ENCODE results near the gene MUC21.
A peak's percentile ranks its signal among the peaks of the same experiment; 100 is the strongest.
"Not testable (repeated sequence)": the region's sequence is repeated elsewhere in the genome, so short reads cannot be mapped to it uniquely, and the experiment has no call there.

MUC21 gene

DNA sequence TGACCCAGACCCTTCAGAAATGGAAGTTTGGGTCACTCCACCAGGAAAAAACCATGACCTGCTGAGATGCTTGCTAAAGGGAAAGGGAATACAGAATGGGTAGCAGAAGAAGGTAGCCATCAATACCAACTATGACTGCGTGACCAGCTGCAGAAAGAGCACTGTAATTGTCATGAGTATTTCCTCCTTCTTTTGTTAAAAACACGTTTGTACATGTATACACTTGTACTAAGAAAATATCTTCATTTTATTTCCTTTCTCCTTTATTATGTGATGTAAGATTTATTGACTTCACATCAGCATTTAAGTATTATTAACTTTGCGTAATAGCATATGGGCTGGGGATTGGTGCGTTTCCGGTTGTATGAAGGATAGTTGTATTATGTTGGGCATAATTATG, 12.6 kb upstream of the MUC21 start:
- no peak for DNase-seq

- DNase-seq: no peak
Measured at GRCh38 chr6:30972816-30973215, 10.7 kb upstream of the MUC21 start.

DNA sequence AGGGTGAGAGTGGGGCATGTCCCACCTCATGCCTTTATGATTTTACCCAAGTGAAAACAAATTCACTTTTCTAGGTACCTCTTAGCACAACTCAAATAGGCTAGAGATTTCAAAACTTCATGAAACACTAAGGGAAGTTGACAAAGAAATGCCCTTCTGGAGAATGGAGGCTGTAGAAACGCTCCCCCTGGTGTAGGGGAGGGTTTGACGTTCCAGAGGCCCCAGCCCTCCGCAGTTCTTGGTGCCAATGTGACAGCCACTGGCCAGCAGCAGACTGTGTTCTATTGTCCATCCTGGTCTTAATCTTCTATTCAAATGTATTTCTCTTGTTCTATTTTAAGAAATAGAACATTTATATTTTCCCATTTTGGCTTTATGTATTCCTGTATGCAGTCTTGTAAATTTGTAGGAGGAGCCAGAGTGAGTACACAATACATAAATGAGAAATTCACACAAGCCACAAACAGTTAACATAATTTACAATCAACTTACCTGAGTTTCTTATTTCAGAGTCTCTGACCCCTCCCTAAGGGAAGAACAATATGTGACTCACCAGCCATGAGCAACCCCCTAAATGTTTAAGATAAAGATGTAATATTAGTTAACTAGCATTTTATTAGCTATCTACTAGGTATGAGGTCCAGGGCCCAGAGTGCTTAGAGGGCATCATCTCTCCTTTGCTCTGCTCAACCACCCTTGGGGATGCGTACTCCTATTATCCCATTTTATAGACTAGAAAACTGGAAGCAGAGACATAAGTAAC, 8.8 kb upstream of the MUC21 start:
- no peak for DNase-seq

GRCh38 chr6:30979141-30979540, 4.4 kb upstream of the MUC21 start:
- no peak for DNase-seq

GRCh38 chr6:30979690-30980089, 3.8 kb upstream of the MUC21 start:
- DNase-seq: no peak

GRCh38 chr6:30981942-30982772, 1.4 kb upstream of the MUC21 start:
- no peak for DNase-seq

DNA sequence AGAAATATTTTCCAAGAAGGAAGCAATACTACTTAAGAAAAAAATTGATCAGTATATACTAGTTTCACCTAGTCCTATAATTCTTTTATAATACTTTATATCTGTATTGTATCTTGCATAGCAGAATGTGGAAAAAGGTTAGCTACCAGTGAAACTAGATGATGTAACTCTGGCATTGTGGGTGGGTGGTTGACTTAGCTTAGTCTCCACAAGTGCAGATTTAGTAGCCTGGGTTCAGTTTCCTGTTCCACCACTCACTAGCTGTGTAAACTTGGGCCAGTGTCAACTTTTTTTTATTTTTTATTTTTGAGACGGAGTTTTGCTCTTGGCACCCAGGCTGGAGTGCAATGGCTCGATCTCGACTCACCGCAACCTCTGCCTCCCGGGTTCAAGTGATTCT, 2.0 kb downstream of the MUC21 start:
- DNase-seq: no peak

DNA sequence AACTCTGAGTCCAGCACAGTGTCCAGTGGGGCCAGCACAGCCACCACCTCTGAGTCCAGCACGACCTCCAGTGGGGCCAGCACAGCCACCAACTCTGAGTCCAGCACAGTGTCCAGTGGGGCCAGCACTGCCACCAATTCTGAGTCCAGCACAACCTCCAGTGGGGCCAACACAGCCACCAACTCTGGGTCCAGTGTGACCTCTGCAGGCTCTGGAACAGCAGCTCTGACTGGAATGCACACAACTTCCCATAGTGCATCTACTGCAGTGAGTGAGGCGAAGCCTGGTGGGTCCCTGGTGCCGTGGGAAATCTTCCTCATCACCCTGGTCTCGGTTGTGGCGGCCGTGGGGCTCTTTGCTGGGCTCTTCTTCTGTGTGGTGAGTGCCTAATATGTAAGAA, 3.8 kb downstream of the MUC21 start:
- DNase-seq: no peak

DNA sequence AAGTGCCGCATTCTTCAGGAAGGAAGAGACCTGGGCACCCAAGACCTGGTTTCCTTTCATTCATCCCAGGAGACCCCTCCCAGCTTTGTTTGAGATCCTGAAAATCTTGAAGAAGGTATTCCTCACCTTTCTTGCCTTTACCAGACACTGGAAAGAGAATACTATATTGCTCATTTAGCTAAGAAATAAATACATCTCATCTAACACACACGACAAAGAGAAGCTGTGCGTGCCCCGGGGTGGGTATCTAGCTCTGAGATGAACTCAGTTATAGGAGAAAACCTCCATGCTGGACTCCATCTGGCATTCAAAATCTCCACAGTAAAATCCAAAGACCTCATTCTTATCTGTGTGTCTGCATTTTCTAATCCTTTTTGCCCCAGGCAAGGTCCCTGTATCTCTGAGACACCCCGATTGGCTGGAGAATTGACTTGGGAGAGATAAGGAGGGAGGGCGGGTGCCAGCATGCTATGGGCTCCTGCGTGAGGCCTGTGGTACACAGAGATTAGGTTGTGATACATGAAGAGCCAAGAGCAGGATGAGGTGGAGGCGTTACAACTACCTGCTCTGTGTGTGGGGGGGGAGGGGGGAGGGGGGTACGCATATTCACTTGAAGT, 4.8 kb downstream of the MUC21 start:
- no peak for DNase-seq

- no peak for DNase-seq
Measured at GRCh38 chr6:30990422-30991086, 7.0 kb downstream of the MUC21 start.

GRCh38 chr6:30991891-30992290, 8.4 kb downstream of the MUC21 start:
- DNase-seq: no peak

DNA sequence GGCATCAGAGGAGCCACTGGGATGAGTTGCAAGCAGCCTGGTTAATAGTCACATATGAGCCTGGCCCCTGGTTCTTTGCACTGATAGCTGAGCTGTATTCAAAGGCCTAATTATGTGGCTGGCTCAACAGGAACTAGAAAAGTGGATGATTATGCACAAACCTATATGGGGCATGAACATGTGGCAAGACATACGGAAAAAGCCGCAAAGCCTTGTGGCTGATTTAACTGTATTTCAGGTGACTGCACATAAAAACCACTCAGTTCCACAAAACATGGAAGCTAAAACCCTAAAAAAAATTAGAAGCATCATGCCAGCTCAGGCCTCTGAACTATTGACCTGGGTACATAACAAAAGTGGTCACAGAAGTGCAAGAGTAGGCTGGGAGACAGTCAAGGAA, 13.8 kb downstream of the MUC21 start:
- no peak for DNase-seq

- DNase-seq: no peak
Measured at GRCh38 chr6:30998785-30999184, 15.3 kb downstream of the MUC21 start.

GRCh38 chr6:31000067-31000860, 16.7 kb downstream of the MUC21 start:
- not testable (repeated sequence) for DNase-seq

DNA sequence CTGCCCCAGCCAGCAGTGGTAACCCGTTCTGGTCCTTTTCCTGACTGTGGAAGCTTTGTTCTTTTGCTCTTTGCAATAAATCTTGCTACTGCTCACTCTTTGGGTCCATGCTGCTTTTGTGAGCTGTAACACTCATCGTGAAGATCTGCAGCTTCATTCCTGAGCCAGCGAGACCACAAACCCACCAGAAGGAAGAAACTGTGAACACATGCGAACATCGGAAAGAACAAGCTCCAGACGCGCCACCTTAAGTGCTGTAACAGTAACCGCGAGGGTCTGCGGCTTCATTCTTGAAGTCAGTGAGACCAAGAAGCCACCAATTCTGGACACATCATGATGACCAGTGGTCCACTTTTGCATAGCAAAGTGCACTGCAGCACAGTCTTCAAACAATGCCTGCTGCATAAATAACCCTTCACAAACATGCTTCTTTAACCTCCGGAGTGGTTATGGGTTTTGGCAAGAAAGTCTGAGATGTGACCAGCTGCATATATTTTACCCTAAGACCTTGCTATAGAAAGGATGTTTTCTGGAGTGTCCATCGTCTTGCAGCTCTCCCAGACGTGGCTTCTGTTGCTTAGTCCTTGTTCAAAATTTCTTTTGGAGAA, 17.9 kb downstream of the MUC21 start:
- no peak for DNase-seq

GRCh38 chr6:31002471-31002870, 19.0 kb downstream of the MUC21 start:
- DNase-seq: no peak

DNA sequence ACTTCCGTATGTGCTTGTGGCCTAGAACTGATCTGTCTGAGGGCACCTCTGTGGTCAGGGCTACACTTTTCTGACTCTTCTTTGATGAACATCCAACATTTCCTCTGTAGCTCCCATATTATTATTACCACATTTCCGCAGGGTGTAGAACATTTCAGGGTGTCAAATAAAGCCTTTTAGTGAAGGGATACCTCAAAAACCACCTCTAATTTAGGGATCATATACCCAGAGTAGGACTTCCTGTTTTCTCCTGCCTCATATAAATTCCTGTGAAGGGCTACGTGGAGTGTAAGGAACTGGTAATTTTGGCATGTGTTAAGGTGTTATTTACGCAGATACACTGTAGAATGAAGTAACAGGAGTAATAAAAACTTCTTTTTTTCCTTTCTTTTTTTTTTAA, 21.3 kb downstream of the MUC21 start:
- no peak for DNase-seq

DNA sequence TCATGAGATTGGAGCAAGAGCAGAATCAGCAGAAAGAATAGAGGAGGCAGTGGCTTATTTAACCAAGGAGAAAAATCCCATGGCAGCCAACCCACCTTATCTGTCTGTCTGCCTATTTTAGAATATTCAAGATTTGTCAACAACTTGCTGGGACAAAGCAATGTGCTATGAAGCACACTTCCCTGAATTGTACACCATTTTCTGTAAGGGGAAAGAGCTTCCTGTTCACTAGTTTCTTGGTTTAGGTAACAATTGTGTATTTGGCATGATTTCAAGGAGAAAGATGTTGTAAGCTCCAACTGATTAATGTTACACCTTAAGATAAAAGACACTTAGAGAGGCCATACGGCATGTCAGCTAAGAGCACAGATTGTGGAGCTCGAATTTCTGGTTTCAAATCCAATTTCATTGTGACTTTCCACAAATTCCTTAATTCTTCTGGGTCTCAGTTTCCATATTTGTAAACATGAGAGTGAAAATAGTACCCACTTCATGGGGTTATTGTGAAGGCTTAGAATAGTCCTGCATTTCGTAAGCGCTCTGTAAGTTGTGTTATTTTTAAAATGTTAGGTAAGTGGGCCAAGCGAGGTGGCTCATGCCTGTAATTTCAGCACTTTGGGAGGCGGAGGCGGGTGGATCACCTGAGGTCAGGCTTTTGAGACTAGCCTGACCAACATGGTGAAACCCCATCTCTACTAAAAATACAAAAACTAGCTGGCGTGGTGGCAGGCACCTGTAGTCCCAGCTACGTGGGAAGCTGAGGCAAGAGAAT, 21.9 kb downstream of the MUC21 start:
- no peak for DNase-seq

DNA sequence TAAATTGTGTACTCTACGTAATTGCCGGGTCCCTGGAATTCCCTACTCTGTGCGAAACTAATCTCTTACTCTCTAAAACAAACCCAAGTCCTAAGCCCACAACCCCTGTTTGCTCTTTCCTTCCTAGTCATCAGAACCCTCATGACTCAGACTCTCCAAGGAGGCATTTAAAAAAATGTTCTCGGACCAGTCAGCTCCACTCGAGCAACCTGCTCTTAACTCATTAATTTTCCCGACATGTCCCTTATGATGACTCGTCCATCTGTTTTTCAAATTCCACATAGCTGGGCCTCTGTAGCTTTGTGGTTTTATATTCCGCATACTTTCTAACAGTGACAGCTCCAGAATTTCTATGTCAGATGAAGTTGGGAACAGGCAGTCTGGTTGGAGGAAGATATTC, 24.2 kb downstream of the MUC21 start:
- DNase-seq: peak; percentile 89

DNA sequence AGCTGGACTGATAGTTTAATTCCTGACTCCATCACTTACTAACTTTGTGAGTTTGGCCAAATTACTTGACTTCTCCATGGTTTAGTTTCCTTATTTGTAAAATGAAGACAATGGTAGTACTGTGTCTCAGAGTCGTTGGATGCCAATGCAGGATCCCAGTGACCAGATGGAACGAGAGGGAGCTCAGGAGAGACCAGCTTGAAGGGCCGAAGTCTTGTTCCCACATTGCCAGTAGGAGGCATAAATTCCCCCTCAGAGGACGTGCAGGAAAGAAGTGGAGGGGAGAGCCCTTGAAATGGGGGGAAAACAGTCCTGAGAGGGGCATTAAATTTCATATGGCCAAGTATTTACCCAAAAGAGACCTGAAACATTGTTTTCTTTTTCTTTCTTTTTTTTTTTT, 24.6 kb downstream of the MUC21 start:
- DNase-seq: no peak

- DNase-seq: no peak
Measured at GRCh38 chr6:31009731-31010130, 26.2 kb downstream of the MUC21 start.
